ENCODE data around the gene TMEM213. TPM values are rescaled to one million over a fixed set of nuclear protein-coding genes. Genes with fewer than 3 reads are reported as not detected.

Gene TMEM213
- total RNA-seq, 3 donors from 2014 or later (not counting 1 experiment from before 2014, with no cell fraction given), result not detected

GRCh38 chr7:138781004-138781403 is 16.8 kb upstream of the TMEM213 start:
- Histone ChIP-seq H3K27ac (ENCODE audit: low read length) (no peak overlapping the region), H3K4me1 (ENCODE audit: control insufficient read depth, insufficient read depth, low read length) (no peaks in the 10 kb centered on the region), H3K36me3 (ENCODE audit: control insufficient read depth, insufficient read depth, low read length) (no peaks in the 10 kb centered on the region), H3K4me3 (ENCODE audit: low read length) (no peak overlapping the region), H3K27me3 (ENCODE audit: control insufficient read depth, insufficient read depth, low read length) (no peaks in the 10 kb centered on the region), H3K9me3 (ENCODE audit: control insufficient read depth, insufficient read depth, low read length) (no peaks in the 10 kb centered on the region)
- Mint-ChIP-seq H3K4me1 (no peaks in the 10 kb centered on the region), H3K27ac (no peak overlapping the region), H3K9me3 (no peaks in the 10 kb centered on the region), H3K36me3 (no peaks in the 10 kb centered on the region), H3K4me3 (no peak overlapping the region), H3K27me3 (ENCODE audit: low read depth in 2 of 2) (peaks cover 3 to 4% of the 10 kb centered on the region in 2 donors)
- ATAC-seq (no peak), DNase-seq (no peak)
- WGBS (ENCODE audit: insufficient coverage), result 87% methylated on average over 2 of the region's 2 CpGs
- TF ChIP-seq CTCF (IDR thresholded peaks at IDR 0.05), result no peak
- intact Hi-C loops (cut with micrococcal nuclease), result no loop called here

GRCh38 chr7:138784692-138785091 is 13.1 kb upstream of the TMEM213 start:
- H3K27me3 ChIP-seq (ENCODE audit: control insufficient read depth, insufficient read depth, low read length), result no peaks in the 10 kb centered on the region
- H3K9me3 Mint-ChIP-seq, result peaks cover 0 to 3% of the 10 kb centered on the region in 2 donors
- TF ChIP-seq CTCF (IDR thresholded peaks at IDR 0.05), result no peak
- H3K27me3 Mint-ChIP-seq (ENCODE audit: low read depth in 2 of 2), result peaks cover 7 to 9% of the 10 kb centered on the region in 2 donors
- H3K36me3 Mint-ChIP-seq, result no peaks in the 10 kb centered on the region
- no peak overlapping the region for H3K4me3 ChIP-seq (ENCODE audit: low read length)
- H3K4me1 Mint-ChIP-seq, result no peaks in the 10 kb centered on the region
- H3K4me1 ChIP-seq (ENCODE audit: control insufficient read depth, insufficient read depth, low read length), result no peaks in the 10 kb centered on the region
- H3K27ac ChIP-seq (ENCODE audit: low read length), result no peak overlapping the region
- intact Hi-C loops (cut with micrococcal nuclease), result no loop called here
- DNase-seq (no peak), ATAC-seq (no peak)
- no peak overlapping the region for H3K4me3 Mint-ChIP-seq
- WGBS (ENCODE audit: insufficient coverage), result 70% methylated on average over 4 of the region's 4 CpGs
- peaks cover 4% of the 10 kb centered on the region for H3K9me3 ChIP-seq (ENCODE audit: control insufficient read depth, insufficient read depth, low read length)
- no peak overlapping the region for H3K27ac Mint-ChIP-seq
- no peaks in the 10 kb centered on the region for H3K36me3 ChIP-seq (ENCODE audit: control insufficient read depth, insufficient read depth, low read length)

GRCh38 chr7:138785587-138786437 is 12.0 kb upstream of the TMEM213 start:
- H3K9me3 ChIP-seq (ENCODE audit: control insufficient read depth, insufficient read depth, low read length), result peaks cover 4% of the 10 kb centered on the region
- Mint-ChIP-seq H3K27me3 (ENCODE audit: low read depth in 2 of 2) (peaks cover 9 to 11% of the 10 kb centered on the region in 2 donors), H3K27ac (no peak overlapping the region), H3K4me1 (no peaks in the 10 kb centered on the region), H3K36me3 (no peaks in the 10 kb centered on the region), H3K4me3 (no peak overlapping the region), H3K9me3 (peaks cover 0 to 3% of the 10 kb centered on the region in 2 donors)
- ATAC-seq (no peak), DNase-seq (no peak)
- H3K27me3 ChIP-seq (ENCODE audit: control insufficient read depth, insufficient read depth, low read length), result no peaks in the 10 kb centered on the region
- no peaks in the 10 kb centered on the region for H3K4me1 ChIP-seq (ENCODE audit: control insufficient read depth, insufficient read depth, low read length)
- no peak overlapping the region for H3K27ac ChIP-seq (ENCODE audit: low read length)
- 69% methylated on average over 9 of the region's 10 CpGs for WGBS (ENCODE audit: insufficient coverage)
- H3K4me3 ChIP-seq (ENCODE audit: low read length), result no peak overlapping the region
- intact Hi-C loops (cut with micrococcal nuclease), result no loop called here
- H3K36me3 ChIP-seq (ENCODE audit: control insufficient read depth, insufficient read depth, low read length), result no peaks in the 10 kb centered on the region
- TF ChIP-seq CTCF (IDR thresholded peaks at IDR 0.05), result no peak

Data from natural killer cell (primary cell).